ENCODE data around the gene SSU72. TPM values are rescaled to one million over a fixed set of nuclear protein-coding genes. Genes with fewer than 3 reads are reported as not detected.
A peak's percentile ranks its signal among the peaks of the same experiment; 100 is the strongest.

Gene SSU72
- polyA plus RNA-seq, 1 of the 3 experiments (the other 2 are of a cell fraction): 104 TPM

DNA sequence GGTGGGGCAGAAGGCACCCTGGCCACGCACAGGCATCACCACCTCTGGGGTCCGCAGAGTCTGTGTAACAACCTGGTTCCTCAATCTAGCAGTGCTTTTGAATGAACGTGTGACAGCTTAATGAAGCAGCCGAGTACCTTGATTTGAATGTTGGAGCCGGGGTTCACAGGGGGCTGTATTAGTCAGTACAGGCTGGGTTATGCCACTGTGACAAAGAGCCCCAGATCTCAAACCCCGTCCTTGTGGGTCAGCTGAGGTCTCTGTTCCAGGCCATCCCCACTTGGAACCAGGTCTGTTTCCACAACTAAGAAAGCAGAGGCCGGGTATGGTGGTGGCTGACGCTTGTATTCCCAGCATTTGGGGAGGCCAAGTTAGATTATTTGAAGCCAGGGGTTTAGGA lies 44.7 kb downstream of the SSU72 start:
- no peaks in the 10 kb centered on the region for H4K20me1 ChIP-seq (ENCODE audit: insufficient read depth)
- no peaks in the 10 kb centered on the region for H3K27me3 ChIP-seq (ENCODE audit: insufficient read depth)
- H2AFZ ChIP-seq (ENCODE audit: low read depth): no peak overlapping the region
- no peaks in the 10 kb centered on the region for H3K9me3 ChIP-seq
- POLR2A ChIA-PET: interaction anchor here (0.6 kb wide), 1 partner anchor 121 kb away, joined by 6 read pairs; no protein-coding TSS in a partner anchor
- TF ChIP-seq MXI1 (IDR thresholded peaks at IDR 0.05; ENCODE audit: low read depth, low read length): no peak
- TF ChIP-seq YY1 (IDR thresholded peaks at IDR 0.05; ENCODE audit: low read depth): no peak
- TF ChIP-seq RXRA (IDR thresholded peaks at IDR 0.05; ENCODE audit: borderline replicate concordance, low read depth): no peak
- TF ChIP-seq NRF1 (IDR thresholded peaks at IDR 0.05; ENCODE audit: low read depth, low read length): no peak
- TF ChIP-seq FOXM1 (IDR thresholded peaks at IDR 0.05; ENCODE audit: low read depth): no peak
- TF ChIP-seq EP300 (IDR thresholded peaks at IDR 0.05; ENCODE audit: borderline replicate concordance in 1 of 2, low read depth in 1 of 2, low read length in 1 of 2): no peak
- TF ChIP-seq, protein P1, sequence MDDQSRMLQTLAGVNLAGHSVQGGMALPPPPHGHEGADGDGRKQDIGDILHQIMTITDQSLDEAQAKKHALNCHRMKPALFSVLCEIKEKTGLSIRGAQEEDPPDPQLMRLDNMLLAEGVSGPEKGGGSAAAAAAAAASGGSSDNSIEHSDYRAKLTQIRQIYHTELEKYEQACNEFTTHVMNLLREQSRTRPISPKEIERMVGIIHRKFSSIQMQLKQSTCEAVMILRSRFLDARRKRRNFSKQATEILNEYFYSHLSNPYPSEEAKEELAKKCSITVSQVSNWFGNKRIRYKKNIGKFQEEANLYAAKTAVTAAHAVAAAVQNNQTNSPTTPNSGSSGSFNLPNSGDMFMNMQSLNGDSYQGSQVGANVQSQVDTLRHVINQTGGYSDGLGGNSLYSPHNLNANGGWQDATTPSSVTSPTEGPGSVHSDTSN (IDR thresholded peaks at IDR 0.05): no peak
- TF ChIP-seq RCOR1 (IDR thresholded peaks at IDR 0.05; ENCODE audit: low read length): no peak
- TF ChIP-seq SMC3 (IDR thresholded peaks at IDR 0.05; ENCODE audit: low read depth, low read length): no peak
- 98% methylated on average over 7 of the region's 8 CpGs for WGBS (ENCODE audit: low lambda C conversion rate)
- H3K4me2 ChIP-seq: no peak overlapping the region
- H3K36me3 ChIP-seq (replicated peaks in 1 of 2; ENCODE audit: control insufficient read depth in 1 of 2, insufficient read depth in 2 of 2, low read length in 1 of 2): peaks cover 15 to 27% of the 10 kb centered on the region in 2 experiments
- H3K27ac ChIP-seq (ENCODE audit: low read depth in 2 of 2, low read length in 1 of 2): no peak overlapping the region
- no peaks in the 10 kb centered on the region for H3K79me2 ChIP-seq (ENCODE audit: insufficient read depth)
- H3K9me2 ChIP-seq: no peaks in the 10 kb centered on the region
- no peak overlapping the region for H3K9ac ChIP-seq
- H3K4me3 ChIP-seq (ENCODE audit: low read depth in 2 of 2, low read length in 1 of 2): no peak overlapping the region
- H3K4me1 ChIP-seq (ENCODE audit: control insufficient read depth in 1 of 2, insufficient read depth in 2 of 2, low read depth in 1 of 2, low read length in 1 of 2): no peaks in the 10 kb centered on the region
- no peaks in the 10 kb centered on the region for H3F3A ChIP-seq (replicated peaks; ENCODE audit: insufficient read depth)
- no peak for DNase-seq
- CTCF ChIA-PET: interaction anchor here (1.3 kb wide), 1 partner anchor 24 kb away, joined by 3 read pairs; no protein-coding TSS in a partner anchor

GRCh38 chr1:1529321-1529720 lies 45.3 kb downstream of the SSU72 start:
- Histone ChIP-seq H3K36me3 (replicated peaks in 1 of 2; ENCODE audit: control insufficient read depth in 1 of 2, insufficient read depth in 2 of 2, low read length in 1 of 2) (peaks cover 15 to 26% of the 10 kb centered on the region in 2 experiments), H3K9ac (no peak overlapping the region), H3K9me2 (no peaks in the 10 kb centered on the region), H3K27ac (ENCODE audit: low read depth in 2 of 2, low read length in 1 of 2) (no peak overlapping the region), H3K4me2 (no peak overlapping the region), H3K9me3 (no peaks in the 10 kb centered on the region), H2AFZ (ENCODE audit: low read depth) (no peak overlapping the region), H4K20me1 (ENCODE audit: insufficient read depth) (no peaks in the 10 kb centered on the region), H3K4me3 (ENCODE audit: low read depth in 2 of 2, low read length in 1 of 2) (no peak overlapping the region), H3K79me2 (ENCODE audit: insufficient read depth) (no peaks in the 10 kb centered on the region), H3F3A (replicated peaks; ENCODE audit: insufficient read depth) (no peaks in the 10 kb centered on the region), H3K27me3 (ENCODE audit: insufficient read depth) (no peaks in the 10 kb centered on the region), H3K4me1 (ENCODE audit: control insufficient read depth in 1 of 2, insufficient read depth in 2 of 2, low read depth in 1 of 2, low read length in 1 of 2) (no peaks in the 10 kb centered on the region)
- peak; percentile 16 for DNase-seq
- TF ChIP-seq CHD2 (IDR thresholded peaks at IDR 0.05; ENCODE audit: low read length, partially characterized antibody): no peak
- TF ChIP-seq EZH2phosphoT487 (IDR thresholded peaks at IDR 0.05; ENCODE audit: borderline replicate concordance, low read depth): no peak
- TF ChIP-seq GABPA (IDR thresholded peaks at IDR 0.05; ENCODE audit: low read depth): no peak
- TF ChIP-seq, protein P1 (IDR thresholded peaks at IDR 0.05): no peak
- TF ChIP-seq POLR2AphosphoS5 (IDR thresholded peaks at IDR 0.05; ENCODE audit: low read depth, low read length): no peak
- no peak for TF ChIP-seq FOSL2 (IDR thresholded peaks at IDR 0.05; ENCODE audit: borderline replicate concordance, low read depth)
- TF ChIP-seq, protein P2, sequence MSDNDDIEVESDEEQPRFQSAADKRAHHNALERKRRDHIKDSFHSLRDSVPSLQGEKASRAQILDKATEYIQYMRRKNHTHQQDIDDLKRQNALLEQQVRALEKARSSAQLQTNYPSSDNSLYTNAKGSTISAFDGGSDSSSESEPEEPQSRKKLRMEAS (IDR thresholded peaks at IDR 0.05; ENCODE audit: low read depth): no peak
- no peak for TF ChIP-seq REST (IDR thresholded peaks at IDR 0.05; ENCODE audit: low read depth, low read length)
- TF ChIP-seq MEF2A (IDR thresholded peaks at IDR 0.05; ENCODE audit: borderline replicate concordance, low read depth): no peak
- TF ChIP-seq RAD21 (IDR thresholded peaks at IDR 0.05; ENCODE audit: low read length): no peak
- CTCF ChIA-PET: interaction anchor here (1.3 kb wide), 1 partner anchor 24 kb away, joined by 3 read pairs; no protein-coding TSS in a partner anchor
- POLR2A ChIA-PET: no interaction called here
- no CpG with 5 or more reads among the region's 18 CpGs for WGBS (ENCODE audit: low lambda C conversion rate)

Measured in SK-N-SH (cell line).